A549 treated with CORT108297 at 1 μM for 4 hours (cell line): ENCODE data around the gene CFAP92. TPM values are rescaled to one million over a fixed set of nuclear protein-coding genes. Genes with fewer than 3 reads are reported as not detected.

ENCODE experiments used
- total RNA-seq: library from RNA; stranded (reverse); fragments of 200-300 nt; extraction: Qiagen RNA extraction; gene quantifications from 5 replicates; pipeline ENCODE4 v1.2.3, GENCODE V29; 2022

CFAP92 gene, protein sequence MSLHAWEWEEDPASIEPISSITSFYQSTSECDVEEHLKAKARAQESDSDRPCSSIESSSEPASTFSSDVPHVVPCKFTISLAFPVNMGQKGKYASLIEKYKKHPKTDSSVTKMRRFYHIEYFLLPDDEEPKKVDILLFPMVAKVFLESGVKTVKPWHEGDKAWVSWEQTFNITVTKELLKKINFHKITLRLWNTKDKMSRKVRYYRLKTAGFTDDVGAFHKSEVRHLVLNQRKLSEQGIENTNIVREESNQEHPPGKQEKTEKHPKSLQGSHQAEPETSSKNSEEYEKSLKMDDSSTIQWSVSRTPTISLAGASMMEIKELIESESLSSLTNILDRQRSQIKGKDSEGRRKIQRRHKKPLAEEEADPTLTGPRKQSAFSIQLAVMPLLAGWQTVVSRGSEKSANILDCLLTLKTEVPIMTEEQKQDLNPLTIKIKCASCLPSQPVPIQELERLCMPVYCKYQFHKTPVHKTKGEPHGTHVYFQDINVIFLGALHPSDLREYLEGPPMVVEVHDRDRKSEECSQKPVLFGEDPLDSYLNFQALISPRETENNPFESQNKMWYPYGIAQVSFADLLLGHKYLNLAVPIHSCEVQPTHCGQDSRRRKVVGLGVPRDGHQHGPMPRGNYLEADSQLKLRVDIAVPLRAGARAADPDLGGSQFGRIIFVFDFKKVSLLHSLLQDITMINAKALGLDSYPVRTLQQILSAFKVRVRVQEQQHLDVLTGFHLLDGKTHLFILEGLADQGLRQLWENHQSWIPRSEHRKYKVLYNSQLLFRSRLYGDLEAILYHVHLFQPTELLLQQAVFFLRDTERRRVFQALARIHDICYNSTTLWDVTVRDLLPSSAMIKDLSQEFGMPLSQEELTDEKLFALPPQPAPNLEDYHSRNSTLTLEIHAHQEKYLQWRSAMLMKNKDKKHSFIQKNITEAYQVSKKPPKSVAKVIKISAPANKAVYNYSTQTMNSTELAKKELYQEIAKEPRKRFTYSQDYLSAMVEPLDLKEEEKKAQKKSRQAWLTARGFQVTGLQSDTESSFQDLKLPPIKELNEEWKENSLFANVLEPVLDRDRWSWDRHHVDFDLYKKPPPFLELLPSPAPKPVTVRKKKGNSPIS
- total RNA-seq, result 0.06 TPM in 1 of 5 replicates, not detected in the others

DNA sequence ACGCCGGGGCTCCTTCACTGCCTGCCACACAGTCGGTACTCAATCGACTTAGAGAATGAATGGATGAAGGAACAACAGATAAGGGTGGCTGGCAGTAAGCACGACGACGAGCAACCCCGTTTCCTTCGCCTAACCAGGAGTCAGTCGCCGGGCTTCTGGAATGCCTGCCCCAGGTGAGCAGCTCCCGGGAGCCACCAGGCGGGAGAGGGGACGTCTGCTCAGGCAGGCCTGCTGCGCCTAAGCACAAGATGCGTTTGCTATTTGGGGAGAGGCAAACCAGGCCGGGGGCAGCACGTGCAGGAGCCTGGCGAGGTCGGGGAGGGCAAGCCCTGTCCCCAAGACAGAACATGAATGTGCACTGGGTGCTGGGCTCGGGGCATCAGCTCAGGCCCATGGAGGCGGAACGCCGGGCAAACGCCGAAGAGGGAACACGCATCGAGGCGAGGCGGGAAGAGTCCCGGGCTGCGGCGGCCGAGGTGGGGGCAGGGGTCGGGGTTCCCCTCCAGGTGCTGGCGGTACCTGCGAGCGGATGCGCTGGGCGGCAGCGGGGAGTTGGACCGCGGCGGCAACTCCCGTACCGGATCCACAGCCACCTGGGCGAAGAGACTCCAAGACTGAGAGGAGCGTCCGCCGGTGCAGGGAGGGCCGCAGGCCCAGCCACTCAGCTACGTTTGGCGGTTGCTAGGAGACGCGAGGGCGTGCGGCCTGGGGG, at the start of gene CFAP92:
Gene CFAP92, minus strand, starts transcription at position 616 of the 712 bp plus-strand sequence. CDS start 772 bp downstream, outside the sequence.

DNA sequence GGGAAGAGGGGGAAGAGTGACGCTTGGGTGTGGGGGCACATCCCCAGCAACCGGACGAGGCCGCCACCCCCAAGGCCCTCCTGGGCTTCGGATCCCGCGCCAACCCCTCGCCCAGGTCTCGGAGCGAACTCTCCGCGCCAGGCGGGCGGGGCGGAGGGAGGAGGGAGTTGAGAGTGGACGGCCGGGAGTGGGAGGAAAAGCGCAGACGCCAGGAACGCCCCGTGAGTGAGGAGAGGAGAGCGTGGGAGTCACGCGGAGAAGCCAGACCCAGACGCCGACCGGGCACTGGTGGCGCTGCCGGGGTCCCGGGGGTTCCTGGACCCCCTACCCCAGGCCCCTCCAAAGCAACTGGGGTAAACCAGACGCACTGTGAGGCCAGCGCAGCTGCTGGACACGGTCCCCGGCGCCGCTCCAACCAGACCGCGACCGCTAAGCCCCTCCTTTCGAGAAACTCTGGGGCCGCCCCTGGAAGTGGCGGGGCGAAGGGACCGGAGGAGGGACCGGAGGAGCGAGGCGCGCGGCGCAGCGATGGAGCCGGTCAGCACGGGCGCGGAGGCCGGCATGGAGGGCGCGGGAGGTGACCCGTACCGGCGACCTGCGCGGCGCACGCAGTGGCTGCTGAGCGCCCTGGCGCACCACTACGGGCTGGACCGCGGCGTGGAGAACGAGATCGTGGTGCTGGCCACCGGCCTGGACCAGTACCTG, 7.4 kb upstream of the CFAP92 start, which contains the start of gene EFCC1:
Gene EFCC1, plus strand, starts transcription at position 204 of the 705 bp plus-strand sequence. Its CDS starts 325 bp downstream, at position 529.

DNA sequence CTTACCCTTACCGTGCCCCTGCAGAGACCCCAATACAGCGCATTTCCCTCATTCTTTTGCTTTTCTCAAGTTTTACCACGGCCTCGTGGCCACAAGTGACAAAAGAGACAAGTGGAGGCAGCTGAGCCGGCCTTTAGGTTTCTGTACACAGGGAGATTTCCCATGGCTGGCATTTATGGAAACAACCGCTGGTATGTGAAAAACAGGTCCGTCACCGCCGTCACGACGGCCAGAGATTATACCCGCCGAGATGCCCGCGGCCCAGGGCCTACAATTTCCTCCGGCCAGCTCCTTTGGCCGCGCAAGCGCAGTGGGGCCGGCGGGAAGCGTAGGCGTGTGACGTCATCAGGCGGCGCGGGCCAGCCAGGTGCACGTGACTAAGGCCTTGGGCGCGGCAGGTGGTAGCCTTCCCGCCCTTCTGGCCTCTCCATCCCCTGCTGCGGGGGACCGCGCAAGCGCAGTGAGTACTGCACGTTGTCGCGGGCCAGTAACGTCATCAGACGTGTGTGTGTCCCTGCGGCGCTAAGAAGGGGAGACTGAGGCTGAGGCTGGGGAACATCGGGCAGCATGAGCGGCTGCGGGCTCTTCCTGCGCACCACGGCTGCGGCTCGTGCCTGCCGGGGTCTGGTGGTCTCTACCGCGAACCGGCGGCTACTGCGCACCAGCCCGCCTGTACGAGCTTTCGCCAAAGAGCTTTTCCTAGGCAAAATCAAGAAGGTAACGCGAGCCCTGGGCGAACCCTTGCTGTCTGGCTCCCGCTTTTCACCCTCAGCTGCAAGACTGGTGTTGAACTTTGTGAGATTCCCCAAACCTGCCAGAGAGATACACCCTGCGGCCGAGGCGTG, 114.5 kb downstream of the CFAP92 start, which contains the start of gene ACAD9:
Gene ACAD9, plus strand, starts transcription at position 496 of the 845 bp plus-strand sequence. Its CDS starts 72 bp downstream, at position 568.

Other genes with a start within 250 kb of the CFAP92 start
- 22.9 to 25.5 TPM (median 24.8 TPM) in 5 replicates for gene ACAD9, start 114.5 kb downstream of the CFAP92 start, total RNA-seq
- gene EFCC1, start 7.2 kb upstream of the CFAP92 start, total RNA-seq, result 0.03 TPM in 1 of 5 replicates, not detected in the others
- gene GP9, start 66.7 kb upstream of the CFAP92 start, total RNA-seq, result not detected in 5 replicates
- gene RAB43, start 127.7 kb upstream of the CFAP92 start, total RNA-seq, result 2.7 to 6.0 TPM (median 5.0 TPM) in 5 replicates
- 19.2 to 24.9 TPM (median 22.0 TPM) in 5 replicates for gene ISY1, start 167.0 kb upstream of the CFAP92 start, total RNA-seq
- 333 to 359 TPM (median 338 TPM) in 5 replicates for gene CNBP, start 189.8 kb upstream of the CFAP92 start, total RNA-seq